Superior temporal gyrus (tissue), 1 donor: Measurements from ENCODE around the gene MED13L.
A peak's percentile ranks its signal among the peaks of the same experiment; 100 is the strongest.

Source experiments
- DNase-seq: peaks from one replicate; pipeline ENCODE4 v3.0.0-alpha.2; 2016; ENCODE audit errors: extremely low spot score

MED13L gene

DNA sequence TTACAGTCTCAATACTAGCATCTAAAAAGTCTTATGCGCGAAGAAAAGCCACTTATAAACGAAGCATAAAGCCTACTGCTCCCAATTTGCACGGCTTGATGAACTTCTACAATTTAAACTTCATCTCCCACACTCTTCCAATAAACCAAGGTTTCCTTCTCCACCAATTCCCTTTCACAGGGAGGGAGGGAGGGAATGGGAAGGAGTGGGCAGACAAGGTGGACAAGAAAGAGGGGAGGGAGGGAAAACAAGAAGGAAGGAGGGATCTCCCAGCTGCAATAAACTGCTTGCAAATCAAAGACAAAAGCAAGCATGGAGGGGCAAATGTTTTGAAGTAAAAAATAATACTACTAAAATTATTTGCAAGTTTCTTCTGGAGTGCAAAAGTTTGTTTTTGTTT lies 64.5 kb downstream of the MED13L start:
- DNase-seq, result no peak

DNA sequence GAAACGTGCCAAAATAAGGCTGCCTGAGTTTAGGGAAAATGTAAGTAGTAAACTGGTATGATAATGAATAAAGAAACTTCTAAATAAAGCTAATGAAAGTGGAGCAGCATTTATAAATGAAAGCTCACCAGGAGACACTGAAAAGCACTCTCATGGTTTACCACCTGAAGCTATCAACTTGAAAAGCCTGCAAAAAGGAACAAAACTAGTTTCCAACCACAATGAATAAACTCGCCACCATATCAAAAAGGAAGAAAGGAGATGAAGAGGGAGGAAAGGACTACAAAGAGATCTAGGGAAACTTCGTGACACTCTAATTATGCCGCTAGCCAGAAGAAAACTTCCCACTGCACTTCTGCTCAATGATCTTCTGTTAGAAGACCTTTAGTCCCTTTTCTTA lies 66.7 kb downstream of the MED13L start:
- no peak for DNase-seq

- DNase-seq, result no peak
These were observed 67.4 kb downstream of the MED13L start for GRCh38 chr12:116210131-116210530.

- no peak for DNase-seq
These were observed 68.0 kb downstream of the MED13L start for GRCh38 chr12:116209503-116209902.

GRCh38 chr12:116207274-116207673 lies 70.2 kb downstream of the MED13L start:
- DNase-seq, result no peak

- DNase-seq, result no peak
These were observed 70.7 kb downstream of the MED13L start for GRCh38 chr12:116206828-116207227.

- no peak for DNase-seq
These were observed 72.7 kb downstream of the MED13L start for GRCh38 chr12:116204785-116205184.

GRCh38 chr12:116204169-116204568 lies 73.3 kb downstream of the MED13L start:
- DNase-seq, result no peak

DNA sequence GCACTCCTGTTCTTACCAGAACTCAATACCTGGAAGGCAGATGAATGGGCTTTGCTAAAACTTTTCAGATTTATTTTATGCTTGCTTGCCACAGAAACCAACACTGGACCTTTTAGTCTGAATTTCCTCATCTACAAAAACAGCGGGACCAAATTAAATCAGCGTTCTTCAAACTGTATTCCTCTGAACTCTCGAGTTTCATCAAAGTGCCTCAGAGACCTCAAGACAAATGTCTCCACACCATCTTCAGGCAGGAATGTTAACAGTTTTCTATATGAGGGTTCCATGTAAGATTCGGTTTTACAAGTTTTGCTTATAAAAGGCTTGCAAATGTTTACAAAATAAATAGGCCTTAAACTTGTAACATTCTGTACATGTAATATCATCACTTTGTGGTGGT lies 74.6 kb downstream of the MED13L start:
- DNase-seq, result no peak

- no peak for DNase-seq
These were observed 75.1 kb downstream of the MED13L start for GRCh38 chr12:116202433-116202832.

GRCh38 chr12:116201908-116202307 lies 75.6 kb downstream of the MED13L start:
- no peak for DNase-seq

- no peak for DNase-seq
These were observed 76.1 kb downstream of the MED13L start for GRCh38 chr12:116201359-116201758.

DNA sequence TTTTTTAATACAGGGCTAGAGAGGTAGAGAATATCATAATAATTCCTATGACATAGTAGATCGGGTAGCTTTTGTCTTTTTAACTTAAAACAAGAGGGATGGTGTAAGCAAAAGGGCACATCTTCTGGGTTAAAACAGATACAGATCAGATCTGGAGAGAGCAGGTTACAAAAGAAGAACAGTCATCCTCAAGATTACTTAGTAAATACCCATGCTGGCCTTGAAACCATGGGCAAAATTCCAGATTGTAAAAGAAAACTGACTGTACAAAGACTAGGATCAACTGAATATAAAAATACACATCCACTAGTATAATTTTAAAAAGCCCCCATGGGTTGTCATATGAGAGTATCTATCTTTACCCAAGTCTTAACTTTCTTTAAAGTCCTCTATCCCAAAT lies 76.7 kb downstream of the MED13L start:
- DNase-seq, result no peak

DNA sequence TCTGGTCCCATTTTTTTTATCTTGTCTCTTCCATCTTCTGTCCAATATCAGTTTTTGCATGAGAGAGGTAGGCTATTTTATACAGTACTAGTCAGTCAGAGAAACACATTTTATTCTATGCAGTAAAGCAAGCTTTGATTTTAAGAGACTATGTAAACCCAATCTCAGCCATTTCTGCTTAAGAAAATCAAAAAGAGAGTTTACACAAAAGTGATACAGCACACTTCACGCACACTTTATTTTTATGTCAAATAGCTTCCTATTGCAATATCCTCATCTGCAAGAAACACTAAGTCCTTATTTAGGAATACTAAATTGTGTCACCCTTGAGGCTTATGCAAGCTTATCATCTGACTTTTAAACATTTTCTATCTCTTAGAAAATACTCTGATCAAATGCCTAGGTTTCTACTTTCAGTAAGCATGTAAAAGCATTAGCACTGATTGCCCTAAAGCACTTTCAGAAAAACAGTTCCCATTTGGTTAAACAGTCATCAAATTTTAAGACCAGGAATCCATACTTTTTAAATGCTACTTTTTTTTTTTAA lies 78.3 kb downstream of the MED13L start:
- no peak for DNase-seq

GRCh38 chr12:116196752-116197718 lies 80.5 kb downstream of the MED13L start:
- DNase-seq, result peak; percentile 38

- no peak for DNase-seq
These were observed 81.3 kb downstream of the MED13L start for GRCh38 chr12:116196226-116196625.

DNA sequence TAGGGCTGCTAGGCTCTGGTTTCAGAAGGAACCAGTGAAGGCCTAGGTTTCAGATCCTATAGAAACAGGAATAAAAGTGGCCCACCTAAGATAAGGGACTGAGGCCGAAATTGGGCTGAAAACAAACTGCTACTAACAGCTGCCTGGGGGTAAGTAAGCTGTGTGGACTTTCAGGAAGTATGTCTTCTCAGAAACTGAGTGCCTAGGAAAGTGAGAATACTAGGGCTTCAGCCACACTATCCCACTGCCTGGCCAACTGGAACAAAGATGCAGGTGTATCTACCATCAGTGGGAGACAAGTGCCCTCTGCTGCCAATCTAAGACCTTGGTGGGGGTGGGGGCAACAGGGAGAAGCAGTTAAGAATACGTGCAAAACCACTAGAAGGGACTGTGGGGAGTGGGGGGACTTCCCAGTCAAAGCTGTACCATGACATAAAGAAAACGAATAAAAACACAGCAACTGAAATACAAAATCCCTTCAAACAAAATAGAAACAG lies 82.5 kb downstream of the MED13L start:
- no peak for DNase-seq

DNA sequence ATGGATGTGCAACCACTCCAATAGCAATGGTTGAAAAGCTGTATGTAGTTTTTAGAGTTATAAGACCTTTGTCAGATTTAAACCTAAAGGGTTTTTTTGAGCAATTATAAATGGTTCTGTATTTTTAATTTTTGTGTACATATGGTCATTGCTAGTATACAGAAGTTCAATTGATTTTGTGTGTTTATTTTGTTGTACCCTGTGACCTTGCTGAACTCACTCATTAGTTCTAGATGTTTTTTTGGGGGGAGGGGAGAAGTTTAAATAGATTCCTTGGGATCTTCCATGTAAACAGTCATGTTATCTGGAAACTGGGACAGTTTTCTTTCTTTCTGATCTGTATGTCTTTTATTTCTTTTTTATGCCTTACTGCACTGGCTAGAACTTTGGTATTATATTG lies 87.8 kb downstream of the MED13L start:
- DNase-seq, result no peak

GRCh38 chr12:116188581-116188980 lies 88.9 kb downstream of the MED13L start:
- no peak for DNase-seq

GRCh38 chr12:116187151-116187511 lies 90.4 kb downstream of the MED13L start:
- no peak for DNase-seq

DNA sequence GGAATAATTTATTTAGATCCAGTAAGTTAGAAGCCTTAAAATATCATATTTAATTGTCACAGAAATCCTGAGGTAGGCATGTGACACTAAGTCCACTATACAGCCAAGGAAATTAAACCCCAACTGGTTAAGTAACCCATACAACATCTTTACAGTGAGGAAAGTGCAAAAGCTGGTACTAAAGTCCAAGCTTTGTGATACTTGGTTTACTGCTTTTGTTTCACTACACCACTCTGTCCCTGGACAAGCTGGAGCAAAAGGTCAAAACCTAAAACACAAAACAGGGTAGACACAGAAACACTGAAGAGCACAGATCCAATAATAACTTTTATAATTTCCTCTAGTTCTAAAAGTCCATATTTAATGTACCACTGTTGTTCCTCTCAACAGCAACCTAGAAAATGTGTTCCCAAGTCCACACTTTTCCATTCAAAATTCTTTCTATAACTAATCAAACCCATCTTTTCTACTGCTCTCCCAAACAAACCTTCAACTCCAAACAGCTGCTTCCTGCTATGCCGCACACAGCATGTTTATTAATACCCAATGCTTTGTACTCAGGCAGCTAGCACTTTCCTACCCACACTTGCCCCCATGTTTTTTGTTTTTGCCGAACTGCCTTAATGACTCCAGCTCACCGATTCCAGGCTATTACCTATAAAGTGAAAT lies 90.9 kb downstream of the MED13L start:
- no peak for DNase-seq

DNA sequence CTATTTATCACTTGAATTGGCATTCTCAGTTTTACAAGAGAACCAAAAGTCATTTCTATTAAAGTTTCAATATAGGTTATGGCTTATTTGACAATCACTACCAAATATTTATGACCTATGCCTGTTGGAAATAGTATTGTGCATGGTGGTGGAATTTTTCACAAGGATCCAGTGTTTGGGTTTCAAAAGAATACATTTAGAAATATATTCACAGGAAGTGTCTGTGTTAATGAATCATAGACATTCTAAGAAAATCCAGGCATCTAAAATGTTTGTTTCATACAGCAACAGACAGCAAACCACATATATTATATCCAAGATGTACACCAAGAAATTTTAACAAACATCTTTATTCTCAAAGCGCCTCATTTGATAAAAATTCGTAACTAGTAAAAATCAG lies 92.7 kb downstream of the MED13L start:
- no peak for DNase-seq

GRCh38 chr12:116183741-116184141 lies 93.8 kb downstream of the MED13L start:
- no peak for DNase-seq
